GM19193 (cell line): ENCODE data around the gene LIFR.

Experiments
- POLR2A ChIP-seq: IDR thresholded peaks from 4 replicates; pipeline ENCODE4 v1.6.1; 2011; ENCODE audit not compliant: insufficient read depth, insufficient read length; ENCODE audit errors: extremely low read depth

LIFR gene

GRCh38 chr5:38431242-38431853 lies 125.1 kb downstream of the LIFR start:
- no peak for TF ChIP-seq POLR2A

GRCh38 chr5:38426986-38427950 lies 129.2 kb downstream of the LIFR start:
- no peak for TF ChIP-seq POLR2A

- no peak for TF ChIP-seq POLR2A
Measured at GRCh38 chr5:38426490-38426889, 130.0 kb downstream of the LIFR start.
